DOHH2 (cell line): Measurements from ENCODE around the gene GINS1.

Source experiments
- EZH2phosphoT487 ChIP-seq: fragments of 200-600 bp; sonication (generic); IDR thresholded peaks from 2 replicates; pipeline ENCODE4 v1.6.1; 2017; ENCODE audit warnings: borderline replicate concordance, mild to moderate bottlenecking, antibody characterized with exemption, low read length, moderate library complexity, mixed read lengths
- TF ChIP-seq, protein P1 (sequence below): fragments of 200-600 bp; sonication (generic); IDR thresholded peaks from one replicate; pipeline ENCODE4 v1.5.1; 2014; ENCODE audit warnings: antibody characterized with exemption, mild to moderate bottlenecking, low read depth, low read length; ENCODE audit not compliant: poor library complexity, severe bottlenecking

DNA sequence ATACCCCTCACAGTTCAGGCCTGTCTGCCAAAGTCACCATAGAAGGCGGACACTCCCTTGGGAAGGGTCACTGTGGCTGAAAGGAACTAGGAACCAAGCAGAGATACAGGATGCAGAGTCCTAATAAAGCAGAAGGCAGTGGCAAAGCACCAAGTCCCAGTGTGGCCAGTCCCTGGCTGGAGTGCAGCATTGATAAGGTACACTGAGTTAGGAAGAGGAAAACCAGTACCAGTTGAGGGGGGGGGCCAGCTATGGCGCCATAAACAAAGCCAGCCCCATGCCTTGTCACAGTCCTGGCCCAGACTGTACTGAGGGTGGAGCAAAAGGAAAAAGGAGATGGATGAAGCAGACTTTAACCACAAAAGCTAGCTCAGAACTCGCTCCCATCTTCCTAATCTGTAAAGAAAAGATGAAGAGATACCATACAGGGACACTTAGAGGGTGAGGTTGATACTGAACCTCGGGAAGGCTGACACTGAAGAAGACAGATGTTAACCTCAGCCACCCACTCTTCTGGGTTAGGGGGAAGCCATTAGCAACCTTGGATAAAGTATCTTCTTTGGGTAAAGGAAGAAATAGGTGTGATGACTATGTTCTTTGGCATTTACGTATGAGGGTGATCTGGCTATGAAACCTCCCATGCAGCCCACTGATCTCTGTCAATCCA, 24.6 kb upstream of the GINS1 start:
- TF ChIP-seq, protein P1, sequence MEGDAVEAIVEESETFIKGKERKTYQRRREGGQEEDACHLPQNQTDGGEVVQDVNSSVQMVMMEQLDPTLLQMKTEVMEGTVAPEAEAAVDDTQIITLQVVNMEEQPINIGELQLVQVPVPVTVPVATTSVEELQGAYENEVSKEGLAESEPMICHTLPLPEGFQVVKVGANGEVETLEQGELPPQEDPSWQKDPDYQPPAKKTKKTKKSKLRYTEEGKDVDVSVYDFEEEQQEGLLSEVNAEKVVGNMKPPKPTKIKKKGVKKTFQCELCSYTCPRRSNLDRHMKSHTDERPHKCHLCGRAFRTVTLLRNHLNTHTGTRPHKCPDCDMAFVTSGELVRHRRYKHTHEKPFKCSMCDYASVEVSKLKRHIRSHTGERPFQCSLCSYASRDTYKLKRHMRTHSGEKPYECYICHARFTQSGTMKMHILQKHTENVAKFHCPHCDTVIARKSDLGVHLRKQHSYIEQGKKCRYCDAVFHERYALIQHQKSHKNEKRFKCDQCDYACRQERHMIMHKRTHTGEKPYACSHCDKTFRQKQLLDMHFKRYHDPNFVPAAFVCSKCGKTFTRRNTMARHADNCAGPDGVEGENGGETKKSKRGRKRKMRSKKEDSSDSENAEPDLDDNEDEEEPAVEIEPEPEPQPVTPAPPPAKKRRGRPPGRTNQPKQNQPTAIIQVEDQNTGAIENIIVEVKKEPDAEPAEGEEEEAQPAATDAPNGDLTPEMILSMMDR, result no peak
- TF ChIP-seq EZH2phosphoT487, result no peak
